Left ventricle myocardium inferior (tissue), 1 donor: ENCODE measurements around the gene FAM78A. TPM values are rescaled to one million over a fixed set of nuclear protein-coding genes. Genes with fewer than 3 reads are reported as not detected.

ENCODE experiments used
- DNase-seq: peaks from one replicate; pipeline ENCODE4 v3.0.0-alpha.2; 2020
- H3K27ac ChIP-seq: fragments of 200-600 bp; replicated peaks from 2 replicates; pipeline ENCODE4 v1.8.0; 2021
- H3K27me3 ChIP-seq: fragments of 200-600 bp; 2 replicates; pipeline ENCODE4 v1.8.0; 2021; ENCODE audit warnings: low read depth
- H3K36me3 ChIP-seq: fragments of 200-600 bp; 2 replicates; pipeline ENCODE4 v1.8.0; 2021
- H3K4me1 ChIP-seq: fragments of 200-600 bp; 2 replicates; pipeline ENCODE4 v1.8.0; 2021
- H3K4me3 ChIP-seq: fragments of 200-600 bp; 2 replicates; pipeline ENCODE4 v1.8.0; 2021; ENCODE audit warnings: mild to moderate bottlenecking, moderate library complexity
- H3K9me3 ChIP-seq: fragments of 200-600 bp; replicated peaks from 2 replicates; pipeline ENCODE4 v1.8.0; 2021
- intact Hi-C: fragments of 100-400 bp; cut with micrococcal nuclease; formaldehyde crosslinking; loops from one replicate; pipeline ENCODE4 v1.11.0; 2022
- total RNA-seq: library from RNA; stranded (reverse); fragmentation: NEBNext Ultra II Directional; extraction: Animal tissue kit (Norgen Biotek cat#: 25700); gene quantifications from one replicate; pipeline ENCODE4 v1.2.1, GENCODE V29; 2021
- TF ChIP-seq, protein P1 (sequence below): fragments of 200-600 bp; IDR thresholded peaks from 2 replicates; pipeline ENCODE4 v1.8.0; 2021; ENCODE audit warnings: antibody characterized with exemption, mild to moderate bottlenecking, borderline replicate concordance
- donor health status: DM: no; HTN: yes; CAD: no; lungs with severe emphysema.

Gene FAM78A
- total RNA-seq, 1 donor from 2014 or later: 47.3 TPM

- intact Hi-C loops: no loop called here
- no peak for DNase-seq
- no peak overlapping the region for H3K4me3 ChIP-seq
- peaks cover 91% of the 10 kb centered on the region for H3K4me1 ChIP-seq
- H3K9me3 ChIP-seq: no peaks in the 10 kb centered on the region
- H3K27me3 ChIP-seq: no peaks in the 10 kb centered on the region
- peaks cover 44% of the 10 kb centered on the region for H3K36me3 ChIP-seq
- TF ChIP-seq, protein P1, sequence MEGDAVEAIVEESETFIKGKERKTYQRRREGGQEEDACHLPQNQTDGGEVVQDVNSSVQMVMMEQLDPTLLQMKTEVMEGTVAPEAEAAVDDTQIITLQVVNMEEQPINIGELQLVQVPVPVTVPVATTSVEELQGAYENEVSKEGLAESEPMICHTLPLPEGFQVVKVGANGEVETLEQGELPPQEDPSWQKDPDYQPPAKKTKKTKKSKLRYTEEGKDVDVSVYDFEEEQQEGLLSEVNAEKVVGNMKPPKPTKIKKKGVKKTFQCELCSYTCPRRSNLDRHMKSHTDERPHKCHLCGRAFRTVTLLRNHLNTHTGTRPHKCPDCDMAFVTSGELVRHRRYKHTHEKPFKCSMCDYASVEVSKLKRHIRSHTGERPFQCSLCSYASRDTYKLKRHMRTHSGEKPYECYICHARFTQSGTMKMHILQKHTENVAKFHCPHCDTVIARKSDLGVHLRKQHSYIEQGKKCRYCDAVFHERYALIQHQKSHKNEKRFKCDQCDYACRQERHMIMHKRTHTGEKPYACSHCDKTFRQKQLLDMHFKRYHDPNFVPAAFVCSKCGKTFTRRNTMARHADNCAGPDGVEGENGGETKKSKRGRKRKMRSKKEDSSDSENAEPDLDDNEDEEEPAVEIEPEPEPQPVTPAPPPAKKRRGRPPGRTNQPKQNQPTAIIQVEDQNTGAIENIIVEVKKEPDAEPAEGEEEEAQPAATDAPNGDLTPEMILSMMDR: no peak
- H3K27ac ChIP-seq: peak overlapping the region; percentile 36
Observed at GRCh38 chr9:131262327-131263032, 13.8 kb downstream of the FAM78A start.

- intact Hi-C loops: no loop called here
- H3K4me1 ChIP-seq: peaks cover 89% of the 10 kb centered on the region
- H3K9me3 ChIP-seq: no peaks in the 10 kb centered on the region
- H3K27me3 ChIP-seq: no peaks in the 10 kb centered on the region
- no peak for DNase-seq
- H3K27ac ChIP-seq: peak overlapping the region; percentile 28
- H3K4me3 ChIP-seq: no peak overlapping the region
- H3K36me3 ChIP-seq: peaks cover 44% of the 10 kb centered on the region
- TF ChIP-seq, protein P1: no peak
Observed at GRCh38 chr9:131260751-131261452, 15.4 kb downstream of the FAM78A start.

- intact Hi-C loops: no loop called here
- TF ChIP-seq, protein P1: no peak
- Histone ChIP-seq H3K27me3 (no peaks in the 10 kb centered on the region), H3K4me3 (no peak overlapping the region), H3K27ac (peak overlapping the region; percentile 28), H3K9me3 (no peaks in the 10 kb centered on the region), H3K4me1 (peaks cover 89% of the 10 kb centered on the region), H3K36me3 (peaks cover 44% of the 10 kb centered on the region)
- no peak for DNase-seq
Observed at GRCh38 chr9:131259916-131260597, 16.3 kb downstream of the FAM78A start.

- no peaks in the 10 kb centered on the region for H3K9me3 ChIP-seq
- H3K27ac ChIP-seq: peak overlapping the region; percentile 28
- DNase-seq: no peak
- intact Hi-C loops: no loop called here
- H3K4me1 ChIP-seq: peaks cover 89% of the 10 kb centered on the region
- TF ChIP-seq, protein P1: no peak
- no peaks in the 10 kb centered on the region for H3K27me3 ChIP-seq
- no peak overlapping the region for H3K4me3 ChIP-seq
- peaks cover 44% of the 10 kb centered on the region for H3K36me3 ChIP-seq
Observed at GRCh38 chr9:131259432-131259898, 16.8 kb downstream of the FAM78A start.

DNA sequence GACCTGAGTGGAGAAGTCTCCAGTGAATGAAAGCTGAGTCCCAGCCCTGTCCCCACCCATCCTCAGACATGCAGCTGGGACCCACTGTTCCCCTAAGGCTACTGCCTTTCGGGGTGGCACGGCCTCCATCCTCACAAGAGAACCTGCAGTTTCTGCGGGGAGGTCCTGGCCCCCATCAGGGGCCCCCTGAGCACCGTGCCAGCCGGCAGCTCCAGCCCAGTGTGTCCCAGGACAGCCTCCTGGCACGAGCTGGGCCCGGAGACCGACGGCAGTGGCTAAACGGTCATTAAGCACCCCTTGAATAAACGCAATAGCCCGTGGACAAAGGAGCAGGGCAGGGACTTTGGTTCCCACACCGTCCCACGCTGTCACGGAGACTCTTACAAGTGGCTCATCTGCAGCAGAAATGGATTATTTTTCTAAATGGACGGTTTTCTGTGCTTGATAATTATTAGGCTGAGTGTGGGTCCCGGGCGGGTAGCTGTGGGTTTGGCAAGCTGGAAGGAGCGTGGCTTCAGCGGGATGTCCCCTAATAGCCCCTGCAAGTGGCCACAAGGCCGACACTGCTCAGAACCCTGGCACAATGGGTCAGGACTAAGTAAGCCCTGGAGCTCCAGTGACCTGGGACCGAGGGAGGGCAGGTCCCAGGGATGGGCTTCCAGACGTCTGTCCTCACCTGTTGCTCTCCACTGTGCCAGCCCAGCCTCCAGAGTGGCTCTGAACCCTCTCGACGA lies 17.4 kb downstream of the FAM78A start:
- Histone ChIP-seq H3K27me3 (no peaks in the 10 kb centered on the region), H3K36me3 (peaks cover 44% of the 10 kb centered on the region), H3K4me1 (peaks cover 89% of the 10 kb centered on the region), H3K9me3 (no peaks in the 10 kb centered on the region), H3K4me3 (no peak overlapping the region), H3K27ac (peak overlapping the region; percentile 87)
- DNase-seq: no peak
- TF ChIP-seq, protein P1: no peak
- intact Hi-C loops: no loop called here
